GM21529 (cell line): ENCODE measurements around the gene AP1M1.

Source experiments
- ATAC-seq: cut with Tn5 transposase; IDR thresholded peaks from one replicate; pipeline ENCODE4 v1.9.1; 2021; ENCODE audit not compliant: unreplicated experiment

AP1M1 gene

DNA sequence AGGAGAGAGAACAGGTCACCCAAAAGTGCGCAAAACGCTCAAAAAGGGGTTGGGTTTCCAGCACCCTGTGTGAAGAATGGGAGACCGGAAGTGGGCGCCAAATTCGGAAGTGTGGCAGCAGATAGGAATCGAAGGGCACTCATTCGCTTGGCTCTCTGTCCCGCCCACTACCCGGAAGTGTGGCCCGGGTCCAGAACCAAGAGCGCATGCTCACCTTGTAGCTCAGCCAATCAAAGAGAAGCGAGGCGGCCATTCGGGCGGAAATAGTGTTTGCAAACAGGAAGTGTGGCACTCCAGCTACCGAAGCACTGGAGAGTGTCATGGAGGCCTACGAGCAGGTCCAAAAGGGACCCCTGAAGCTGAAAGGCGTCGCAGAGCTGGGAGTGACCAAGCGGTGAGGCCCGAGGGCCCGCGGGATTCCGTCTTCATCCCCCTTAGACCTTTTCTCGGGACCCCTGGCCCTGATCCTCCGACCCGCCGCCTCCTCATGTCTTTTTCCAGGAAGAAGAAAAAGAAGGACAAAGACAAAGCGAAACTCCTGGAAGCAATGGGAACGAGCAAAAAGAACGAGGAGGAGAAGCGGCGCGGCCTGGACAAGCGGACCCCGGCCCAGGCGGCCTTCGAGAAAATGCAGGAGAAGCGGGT is 12.5 kb upstream of the AP1M1 start, which contains the start of gene FAM32A:
TSS of gene FAM32A (plus strand) at position 288 of the 645 bp plus-strand sequence. CDS start at position 321, 33 bp downstream.
- peak; percentile 86 for ATAC-seq

- no peak for ATAC-seq
Measured at GRCh38 chr19:16185768-16186123, 12.0 kb upstream of the AP1M1 start.

DNA sequence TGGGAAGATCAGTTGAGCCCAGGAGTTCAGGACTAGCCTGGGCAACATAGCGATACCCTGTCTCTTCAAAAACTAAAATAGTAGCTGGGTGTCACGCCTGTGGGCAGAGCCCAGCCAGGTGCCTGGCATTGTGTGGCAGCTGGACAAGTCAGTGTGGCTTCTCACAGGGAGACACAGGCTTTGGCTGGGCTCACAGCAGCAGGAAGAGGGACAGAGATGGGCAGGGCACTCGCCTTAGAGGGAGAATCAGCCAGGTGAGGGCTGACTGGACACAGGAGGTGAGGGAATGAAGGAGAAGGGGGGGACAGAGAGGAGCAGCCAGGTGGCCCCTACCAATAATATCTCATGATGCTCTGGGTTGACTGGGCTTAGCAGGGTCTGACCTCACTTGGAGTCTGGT is 9.2 kb upstream of the AP1M1 start:
- no peak for ATAC-seq

- no peak for ATAC-seq
Measured at GRCh38 chr19:16190198-16190597, 7.5 kb upstream of the AP1M1 start.

DNA sequence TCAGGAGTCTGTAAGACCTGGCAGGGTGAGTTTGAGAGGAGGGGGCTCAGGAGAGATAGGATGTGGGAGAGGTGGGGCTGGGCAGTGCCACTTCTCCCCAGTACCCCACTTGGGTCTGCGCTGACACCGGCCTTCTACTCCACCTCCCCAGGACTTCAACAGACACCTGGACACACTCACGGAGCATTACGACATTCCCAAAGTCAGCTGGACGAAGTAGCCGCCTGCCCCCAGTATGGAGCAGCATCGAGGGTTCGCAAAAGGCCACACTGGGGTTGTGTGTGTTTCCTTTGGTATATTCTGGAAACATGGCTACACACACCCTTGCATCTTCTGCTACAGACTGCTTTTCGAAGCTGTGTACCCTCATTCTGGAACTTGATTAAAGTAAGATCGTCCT is 7.0 kb upstream of the AP1M1 start:
- no peak for ATAC-seq

DNA sequence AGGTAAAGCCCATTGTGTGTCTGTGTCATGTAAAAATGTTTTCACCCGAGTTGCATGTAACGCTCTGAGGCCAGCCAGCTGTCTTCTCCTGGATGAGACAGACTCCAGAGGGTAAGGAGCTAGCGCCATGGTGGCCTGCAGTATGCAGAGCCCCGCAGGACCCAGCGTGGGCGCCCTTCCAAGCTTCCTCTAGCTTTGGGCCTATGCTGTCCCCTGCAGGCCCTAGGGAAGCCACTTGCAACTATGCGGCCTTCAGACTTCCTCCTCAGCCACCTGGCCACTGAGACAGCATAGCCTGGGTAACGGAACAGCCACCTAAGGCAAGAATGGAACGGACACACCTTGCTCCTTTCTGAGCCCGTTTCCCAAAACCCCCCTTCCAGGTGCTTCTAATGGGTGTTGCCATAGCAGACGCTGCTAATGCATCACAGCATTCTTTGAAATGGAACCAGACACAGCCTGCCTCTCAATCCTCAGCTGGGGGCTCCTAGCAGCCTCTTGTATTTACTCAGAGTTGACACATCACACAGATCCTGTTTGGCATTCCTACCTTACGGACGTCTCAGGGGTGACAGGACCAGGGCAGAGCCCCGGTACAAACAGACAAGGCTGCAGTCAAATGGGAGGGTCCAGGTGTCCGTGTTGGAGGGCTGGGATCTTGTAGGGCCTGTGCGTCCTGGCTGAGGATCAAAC is 6.3 kb upstream of the AP1M1 start:
- ATAC-seq = no peak

DNA sequence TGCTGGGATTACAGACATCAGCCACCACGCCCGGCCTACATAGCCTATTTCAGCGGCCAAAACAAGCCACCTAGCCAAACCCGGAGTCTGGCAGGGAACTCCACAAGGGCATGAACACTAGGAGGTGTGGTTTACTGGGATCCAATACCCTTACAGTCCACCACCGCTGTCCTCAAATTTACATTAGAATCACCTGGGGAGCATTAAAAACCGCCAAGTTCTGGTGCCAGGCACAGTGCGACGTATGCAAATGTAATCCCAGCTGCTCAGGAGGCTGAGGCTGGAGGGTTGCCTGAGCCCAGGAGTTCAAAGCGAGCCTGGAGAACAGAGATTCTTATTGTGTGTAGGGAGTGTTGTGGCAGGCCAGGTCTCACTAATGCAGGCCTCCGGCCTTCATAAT is 4.2 kb upstream of the AP1M1 start:
- ATAC-seq = no peak

GRCh38 chr19:16197188-16197621 is 506 bp upstream of the AP1M1 start:
- no peak for ATAC-seq

- no peak for ATAC-seq
Measured at GRCh38 chr19:16198370-16198651, 600 bp downstream of the AP1M1 start.

DNA sequence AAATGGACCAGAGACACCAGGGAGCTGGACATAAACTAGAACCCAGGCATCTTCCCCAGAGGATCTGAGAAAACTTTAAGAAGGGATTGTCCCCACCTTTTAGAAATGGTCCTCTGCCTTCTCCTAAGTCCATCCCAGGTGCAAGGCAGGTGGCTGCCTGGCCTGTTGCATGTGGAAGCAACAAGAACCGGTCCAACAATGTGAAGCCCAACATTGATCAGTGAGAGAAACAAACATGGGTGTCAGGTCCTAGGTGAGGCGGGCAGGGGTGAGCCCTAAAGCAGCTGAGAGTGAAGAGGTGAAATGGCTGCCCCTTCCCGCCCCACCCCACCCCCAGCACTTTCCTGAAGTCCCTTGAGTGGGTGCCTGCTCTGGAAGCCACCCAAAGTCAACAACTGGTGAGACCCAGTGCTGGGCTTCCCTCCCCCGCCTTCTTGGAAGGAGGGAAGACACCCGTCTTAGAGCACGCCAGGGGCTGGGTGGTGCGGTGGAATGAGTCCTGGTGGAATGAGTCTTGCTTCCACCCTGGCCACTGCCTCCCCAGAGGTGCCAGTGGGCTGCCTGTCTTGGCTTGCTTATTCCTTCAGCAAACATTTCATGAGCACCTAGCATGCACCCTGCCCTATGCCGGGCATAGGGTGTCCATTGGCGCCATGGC is 1.7 kb downstream of the AP1M1 start:
- no peak for ATAC-seq

DNA sequence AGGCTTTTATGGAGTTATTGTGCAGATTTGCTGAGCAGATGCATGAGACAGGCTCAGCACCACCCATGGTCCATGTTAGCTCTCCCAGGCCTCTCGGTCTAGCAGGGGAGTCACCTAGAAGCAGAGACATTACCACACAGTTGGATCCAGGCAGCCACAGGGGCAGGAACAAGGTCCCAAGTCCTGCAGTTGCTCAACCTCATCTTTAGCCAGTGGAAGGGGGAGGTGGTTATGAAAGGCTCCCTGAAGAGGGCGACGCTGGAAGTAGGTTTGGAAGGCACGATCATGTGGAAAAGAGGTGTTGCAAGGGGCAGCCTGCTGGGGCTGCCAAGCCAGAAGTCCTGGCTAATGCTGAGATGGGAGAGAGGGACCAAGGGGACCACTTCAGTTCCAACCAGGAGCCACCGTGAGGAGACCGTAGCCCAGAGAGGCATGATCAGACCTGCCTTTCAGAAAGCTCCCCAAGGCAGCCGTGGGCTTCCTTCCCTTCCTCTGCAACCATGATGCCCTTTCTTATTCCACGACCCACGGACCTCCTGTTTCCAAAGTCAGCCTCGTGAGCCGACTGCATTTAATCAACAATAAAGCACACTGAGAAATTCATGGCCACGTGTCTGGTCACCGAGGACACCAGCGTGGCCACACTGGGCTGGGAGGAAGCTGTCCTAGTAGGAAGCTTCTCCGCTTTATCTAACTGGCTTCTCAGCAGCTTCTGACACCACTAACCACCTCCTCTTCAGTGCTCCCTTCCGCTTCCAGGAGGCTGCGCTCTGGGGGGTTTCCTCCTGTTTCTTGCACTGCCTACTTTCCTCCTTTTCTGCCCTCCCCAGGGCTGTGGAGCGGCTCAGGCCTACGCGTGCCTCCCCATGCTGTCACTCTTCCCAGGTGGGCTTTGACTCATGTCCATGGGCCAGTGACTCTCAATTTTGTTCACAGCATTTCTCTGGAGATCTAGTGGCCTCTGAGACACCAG is 2.6 kb downstream of the AP1M1 start:
- ATAC-seq = no peak

- no peak for ATAC-seq
Measured at GRCh38 chr19:16201011-16201391, 3.3 kb downstream of the AP1M1 start.

DNA sequence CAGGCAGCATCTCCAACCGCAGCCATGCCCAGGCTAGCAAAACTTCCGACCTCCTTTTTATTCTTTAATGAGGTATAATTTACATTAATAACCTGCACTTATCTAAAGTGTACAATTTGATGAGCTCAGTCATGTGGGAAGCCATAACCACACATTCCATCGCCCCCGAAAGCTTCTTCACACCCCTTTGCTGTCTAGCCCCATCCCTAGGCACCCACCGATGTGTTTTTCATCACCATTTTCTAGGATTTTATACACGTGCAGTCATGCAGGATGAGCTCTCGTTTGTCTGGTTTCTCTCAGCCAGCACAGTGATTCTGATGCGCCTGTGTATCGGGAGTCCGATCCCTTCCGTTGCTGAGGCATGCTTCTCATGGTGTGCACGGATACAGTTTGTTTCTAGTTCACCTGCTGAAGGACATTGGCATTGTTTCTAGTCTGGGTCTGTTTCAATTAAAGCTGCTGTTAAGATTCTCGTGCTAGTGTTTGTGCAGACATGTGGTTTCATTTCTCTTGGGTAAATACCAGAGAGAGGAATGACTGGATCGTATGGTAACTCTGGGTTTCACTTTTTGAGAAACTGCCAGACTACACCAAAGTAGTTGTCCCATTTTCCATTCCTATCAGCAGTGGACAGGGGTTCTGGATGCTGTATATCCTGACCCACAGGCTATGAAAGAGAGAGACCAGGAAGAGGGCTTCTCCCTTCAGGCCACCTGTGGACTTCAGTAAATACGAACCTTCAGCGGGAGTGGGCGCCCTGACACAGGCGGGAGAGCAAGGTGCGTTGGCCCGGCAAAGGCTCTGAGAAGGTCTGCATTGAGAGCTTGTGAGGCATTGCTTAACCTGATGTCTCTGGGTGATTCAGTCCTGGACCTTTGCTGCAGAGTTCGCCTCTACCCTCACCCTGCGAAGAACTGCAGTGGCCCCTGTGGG is 4.9 kb downstream of the AP1M1 start:
- ATAC-seq = no peak

- ATAC-seq = no peak
Measured at GRCh38 chr19:16203256-16204004, 5.7 kb downstream of the AP1M1 start.

- ATAC-seq = no peak
Measured at GRCh38 chr19:16204005-16204294, 6.2 kb downstream of the AP1M1 start.

DNA sequence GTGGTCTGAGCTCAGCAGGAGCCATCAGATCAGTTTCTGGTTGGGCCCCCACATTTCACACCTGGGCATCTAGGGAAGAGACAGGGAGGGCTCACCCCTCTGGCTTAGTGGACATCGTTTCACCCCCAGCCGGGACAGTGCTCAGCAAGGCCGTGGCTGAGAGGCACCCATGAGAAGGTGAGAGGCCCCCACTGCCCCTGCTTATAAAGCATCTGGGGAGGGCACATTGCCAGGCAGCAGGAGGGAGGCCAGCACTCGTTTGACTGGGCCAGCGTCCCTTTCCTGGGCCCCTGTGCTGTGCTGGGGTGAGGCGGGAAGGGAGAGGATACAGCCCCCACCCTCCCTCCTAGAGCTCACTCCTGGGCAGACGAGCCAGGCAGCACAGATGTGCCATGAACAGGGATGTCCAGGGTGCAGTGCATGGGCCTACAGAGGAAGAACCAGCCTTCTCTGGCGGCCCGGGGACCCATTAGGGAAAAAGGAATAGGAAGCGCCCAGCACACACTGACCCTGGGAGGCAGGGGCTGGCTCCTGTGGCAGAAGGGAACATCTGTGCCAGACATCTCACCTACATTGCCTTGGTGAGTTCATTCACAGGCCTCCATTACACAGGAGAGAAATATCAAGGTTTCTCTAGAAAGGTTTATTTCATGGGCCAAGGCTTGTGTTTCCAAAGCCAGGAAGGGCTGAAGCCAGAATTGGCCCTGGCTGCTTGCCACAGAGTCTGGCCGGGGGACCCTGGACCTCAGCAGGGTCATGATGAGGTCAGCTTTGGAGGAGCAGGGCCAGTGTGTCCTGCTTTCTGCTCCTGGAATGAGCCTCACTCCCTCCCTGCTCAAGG is 7.7 kb downstream of the AP1M1 start:
- ATAC-seq = no peak

DNA sequence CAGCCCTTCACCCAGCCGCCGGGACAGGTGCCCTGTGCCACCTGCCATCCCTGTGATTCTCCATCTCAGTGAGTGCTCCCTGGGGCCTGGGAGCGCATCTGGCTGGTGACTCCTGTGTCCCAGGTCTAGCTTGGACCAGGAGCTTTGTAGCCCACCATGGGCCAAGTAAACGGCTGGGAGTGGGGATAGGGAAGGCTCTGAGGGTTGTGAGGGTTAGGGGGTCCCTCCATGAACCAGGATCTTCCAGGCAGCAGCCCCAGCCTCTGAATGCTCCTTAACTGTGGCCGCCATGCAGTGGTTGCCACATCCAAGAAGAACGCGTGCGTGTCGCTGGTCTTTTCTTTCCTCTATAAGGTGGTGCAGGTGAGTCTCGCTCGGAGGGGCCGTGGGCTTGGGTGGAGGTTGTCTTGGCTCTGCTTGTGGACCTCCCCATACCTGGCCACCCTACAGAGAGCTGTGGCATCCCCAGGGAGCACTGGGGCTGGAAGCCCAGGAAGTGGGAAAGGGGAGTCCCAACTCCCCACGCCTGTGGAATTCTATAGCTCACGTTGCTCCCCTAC is 8.4 kb downstream of the AP1M1 start:
- no peak for ATAC-seq

GRCh38 chr19:16206637-16207036 is 8.9 kb downstream of the AP1M1 start:
- ATAC-seq = no peak

GRCh38 chr19:16207063-16207462 is 9.4 kb downstream of the AP1M1 start:
- ATAC-seq = no peak
